PC-9 (cell line): Measurements from ENCODE around the gene RALGPS1. TPM values are rescaled to one million over a fixed set of nuclear protein-coding genes. Genes with fewer than 3 reads are reported as not detected.
A peak's percentile ranks its signal among the peaks of the same experiment; 100 is the strongest.

Experiments
- BruUV-seq: library from RNA; stranded (reverse); fragments of 400-500 nt; replicated peaks from 2 replicates; lab custom pipeline; 2021; lab: Mats Ljungman, UMichigan
- CTCF ChIA-PET: fragments of 300-600 bp; sonication (Branson Sonifier 250); formaldehyde crosslinking; loops from one replicate; lab custom pipeline; 2022; ENCODE audit warnings: antibody characterized with exemption; lab: Charles Lee
- POLR2A ChIA-PET: fragments of 300-600 bp; sonication (Branson Sonifier 250); formaldehyde crosslinking; loops from one replicate; lab custom pipeline; 2022; ENCODE audit warnings: antibody characterized with exemption; ENCODE audit not compliant: unreplicated experiment; lab: Charles Lee
- DNase-seq, 2 experiments: peaks; one replicate each; pipeline versions ENCODE4 v3.0.0 to v3.0.0-alpha.2; 2015 to 2022; ENCODE audit warnings: mixed read lengths in 1 of 2
- H2AFZ ChIP-seq: fragments of 200-600 bp; sonication (generic); 2 replicates; pipeline ENCODE4 v1.8.1; 2017; ENCODE audit warnings: antibody characterized with exemption
- H3F3A ChIP-seq: fragments of 200-600 bp; sonication (generic); 2 replicates; pipeline ENCODE4 v1.8.1; 2017; ENCODE audit warnings: antibody characterized with exemption, mild to moderate bottlenecking, low read depth; ENCODE audit not compliant: insufficient read depth
- H3K27ac ChIP-seq: fragments of 200-600 bp; sonication (generic); 2 replicates; pipeline ENCODE4 v1.6.1; 2016; ENCODE audit warnings: mixed run types
- H3K27me3 ChIP-seq: fragments of 200-600 bp; sonication (generic); 2 replicates; pipeline ENCODE4 v1.6.1; 2016; ENCODE audit warnings: low read depth, mixed run types; ENCODE audit not compliant: insufficient read depth
- H3K36me3 ChIP-seq: fragments of 200-600 bp; sonication (generic); 2 replicates; pipeline ENCODE4 v1.6.1; 2016; ENCODE audit warnings: low read depth, mixed run types
- H3K4me1 ChIP-seq: fragments of 200-600 bp; sonication (generic); replicated peaks from 2 replicates; pipeline ENCODE4 v1.6.1; 2016; ENCODE audit warnings: mixed run types; ENCODE audit not compliant: insufficient read depth
- H3K4me2 ChIP-seq: fragments of 200-600 bp; sonication (generic); 2 replicates; pipeline ENCODE4 v1.6.1; 2017; ENCODE audit warnings: mixed run types
- H3K4me3 ChIP-seq: fragments of 200-600 bp; sonication (generic); 2 replicates; pipeline ENCODE4 v1.6.1; 2016; ENCODE audit warnings: mixed run types
- H3K79me2 ChIP-seq: fragments of 200-600 bp; sonication (generic); 2 replicates; pipeline ENCODE4 v1.6.1; 2017; ENCODE audit warnings: low read depth, mixed run types
- H3K9me2 ChIP-seq: fragments of 200-600 bp; sonication (generic); 2 replicates; pipeline ENCODE4 v1.8.1; 2017; ENCODE audit warnings: mild to moderate bottlenecking; ENCODE audit not compliant: insufficient read depth
- H3K9me3 ChIP-seq: fragments of 200-600 bp; sonication (generic); 2 replicates; pipeline ENCODE4 v1.8.1; 2016; ENCODE audit warnings: low read depth; ENCODE audit not compliant: insufficient read depth
- H4K20me1 ChIP-seq: fragments of 200-600 bp; sonication (generic); 2 replicates; pipeline ENCODE4 v1.8.1; 2017; ENCODE audit not compliant: insufficient read depth
- EZH2 ChIP-seq: fragments of 200-600 bp; sonication (generic); IDR thresholded peaks from 2 replicates; pipeline ENCODE4 v1.8.0; 2017; ENCODE audit warnings: antibody characterized with exemption, low read depth
- intact Hi-C: fragments of 100-400 bp; cut with micrococcal nuclease; formaldehyde crosslinking; loops from one replicate; pipeline ENCODE4 v1.10.0; 2022; ENCODE audit not compliant: unreplicated experiment
- total RNA-seq: library from RNA; stranded (reverse); gene quantifications from 2 replicates; pipeline ENCODE4 v1.2.3, GENCODE V29; 2021
- TF ChIP-seq, protein P1 (sequence below): fragments of 200-600 bp; sonication (generic); conservative IDR thresholded peaks from 2 replicates; pipeline ENCODE4 v1.6.1; 2017; ENCODE audit warnings: mixed run types, antibody characterized with exemption, mild to moderate bottlenecking, moderate library complexity

RALGPS1 gene
- total RNA-seq, 1 experiment from 2014 or later, result 23.3 TPM

- no peaks in the 10 kb centered on the region for H3K9me2 ChIP-seq
- TF ChIP-seq, protein P1, sequence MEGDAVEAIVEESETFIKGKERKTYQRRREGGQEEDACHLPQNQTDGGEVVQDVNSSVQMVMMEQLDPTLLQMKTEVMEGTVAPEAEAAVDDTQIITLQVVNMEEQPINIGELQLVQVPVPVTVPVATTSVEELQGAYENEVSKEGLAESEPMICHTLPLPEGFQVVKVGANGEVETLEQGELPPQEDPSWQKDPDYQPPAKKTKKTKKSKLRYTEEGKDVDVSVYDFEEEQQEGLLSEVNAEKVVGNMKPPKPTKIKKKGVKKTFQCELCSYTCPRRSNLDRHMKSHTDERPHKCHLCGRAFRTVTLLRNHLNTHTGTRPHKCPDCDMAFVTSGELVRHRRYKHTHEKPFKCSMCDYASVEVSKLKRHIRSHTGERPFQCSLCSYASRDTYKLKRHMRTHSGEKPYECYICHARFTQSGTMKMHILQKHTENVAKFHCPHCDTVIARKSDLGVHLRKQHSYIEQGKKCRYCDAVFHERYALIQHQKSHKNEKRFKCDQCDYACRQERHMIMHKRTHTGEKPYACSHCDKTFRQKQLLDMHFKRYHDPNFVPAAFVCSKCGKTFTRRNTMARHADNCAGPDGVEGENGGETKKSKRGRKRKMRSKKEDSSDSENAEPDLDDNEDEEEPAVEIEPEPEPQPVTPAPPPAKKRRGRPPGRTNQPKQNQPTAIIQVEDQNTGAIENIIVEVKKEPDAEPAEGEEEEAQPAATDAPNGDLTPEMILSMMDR, result no peak
- no peak for TF ChIP-seq EZH2
- DNase-seq, result no peak
- H3K27me3 ChIP-seq, result no peaks in the 10 kb centered on the region
- peaks cover 32% of the 10 kb centered on the region; the same call in 1 of the 2 replicates for H3F3A ChIP-seq
- H3K4me3 ChIP-seq, result no peak overlapping the region
- no peak overlapping the region for H2AFZ ChIP-seq
- H3K36me3 ChIP-seq, result no peaks in the 10 kb centered on the region
- CTCF ChIA-PET, result no interaction called here
- peak overlapping the region; percentile 39; the same call in 1 of the 2 replicates for H3K4me2 ChIP-seq
- H3K27ac ChIP-seq, result no peak overlapping the region; the same call in 1 of the 2 replicates
- POLR2A ChIA-PET, result interaction anchor here (0.7 kb wide), 1 partner anchor 10 kb away, joined by 6 read pairs; no protein-coding TSS in a partner anchor
- H3K79me2 ChIP-seq, result no peaks in the 10 kb centered on the region
- no peaks in the 10 kb centered on the region for H4K20me1 ChIP-seq
- intact Hi-C loops, result loop anchor here (2.0 to 5.0 kb wide), 2 partner anchors 39 to 74 kb away; no protein-coding TSS in a partner anchor
- H3K9me3 ChIP-seq, result no peaks in the 10 kb centered on the region
- no TSS peak for BruUV-seq
- peaks cover 46% of the 10 kb centered on the region for H3K4me1 ChIP-seq
Observed at GRCh38 chr9:127113191-127113972, 198.8 kb downstream of the RALGPS1 start.

DNA sequence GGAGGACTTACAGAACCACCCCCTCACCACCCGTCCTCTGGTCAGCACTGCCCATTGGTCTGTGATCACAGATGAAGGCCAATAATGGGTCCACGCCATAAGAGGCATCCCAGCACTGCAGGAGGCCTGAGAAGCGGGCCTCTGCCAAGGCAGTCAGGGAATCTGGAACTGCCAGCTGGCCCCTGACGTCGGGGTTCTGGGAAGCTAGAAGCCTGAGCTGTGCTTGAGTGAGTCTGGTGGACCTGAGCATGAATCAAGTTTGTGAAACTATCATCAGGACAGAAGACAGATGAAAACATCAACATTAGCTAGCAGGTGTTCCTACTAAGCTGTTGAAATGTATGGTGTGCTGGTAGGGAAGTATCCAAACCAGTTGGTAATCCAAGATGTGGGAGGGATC, 200.0 kb downstream of the RALGPS1 start:
- no peak for TF ChIP-seq EZH2
- TF ChIP-seq, protein P1, result no peak
- no peaks in the 10 kb centered on the region for H3K27me3 ChIP-seq
- peaks cover 32% of the 10 kb centered on the region; the same call in 1 of the 2 replicates for H3F3A ChIP-seq
- DNase-seq, result no peak
- H2AFZ ChIP-seq, result no peak overlapping the region
- peaks cover 46% of the 10 kb centered on the region for H3K4me1 ChIP-seq
- H3K9me3 ChIP-seq, result no peaks in the 10 kb centered on the region
- no peaks in the 10 kb centered on the region for H3K9me2 ChIP-seq
- intact Hi-C loops, result loop anchor here (5.0 kb wide), 2 partner anchors 73 to 83 kb away; no protein-coding TSS in a partner anchor
- no peaks in the 10 kb centered on the region for H4K20me1 ChIP-seq
- no peaks in the 10 kb centered on the region for H3K36me3 ChIP-seq
- no TSS peak for BruUV-seq
- no peak overlapping the region for H3K4me3 ChIP-seq
- no peak overlapping the region for H3K27ac ChIP-seq
- no peaks in the 10 kb centered on the region for H3K79me2 ChIP-seq
- ChIA-PET POLR2A (interaction anchor here (0.6 kb wide), 2 partner anchors 110 to 134 kb away, joined by 3 to 6 read pairs; no protein-coding TSS in a partner anchor), CTCF (no interaction called here)
- no peak overlapping the region for H3K4me2 ChIP-seq

- ChIA-PET POLR2A (no interaction called here), CTCF (no interaction called here)
- no peak for DNase-seq
- no TSS peak for BruUV-seq
- no peak overlapping the region for H3K4me3 ChIP-seq
- peaks cover 32% of the 10 kb centered on the region; the same call in 1 of the 2 replicates for H3F3A ChIP-seq
- H3K27ac ChIP-seq, result no peak overlapping the region
- no peak overlapping the region for H2AFZ ChIP-seq
- TF ChIP-seq, protein P1, result no peak
- TF ChIP-seq EZH2, result no peak
- H3K4me1 ChIP-seq, result peaks cover 44% of the 10 kb centered on the region
- intact Hi-C loops, result loop anchor here (5.0 kb wide), 1 partner anchor 81 kb away; no protein-coding TSS in a partner anchor
- H3K79me2 ChIP-seq, result no peaks in the 10 kb centered on the region
- no peaks in the 10 kb centered on the region for H4K20me1 ChIP-seq
- no peaks in the 10 kb centered on the region for H3K27me3 ChIP-seq
- H3K9me2 ChIP-seq, result no peaks in the 10 kb centered on the region
- no peaks in the 10 kb centered on the region for H3K36me3 ChIP-seq
- H3K4me2 ChIP-seq, result no peak overlapping the region
- H3K9me3 ChIP-seq, result no peaks in the 10 kb centered on the region
Observed at GRCh38 chr9:127116088-127116726, 201.6 kb downstream of the RALGPS1 start.
